Measurements from ENCODE around the gene DUSP6. TPM values are rescaled to one million over a fixed set of nuclear protein-coding genes. Genes with fewer than 3 reads are reported as not detected.

The DUSP6 gene
- polyA plus RNA-seq, 4 donors, result 10.3 to 81.0 (median 24.1) TPM

- H3K27ac ChIP-seq (ENCODE audit: low read depth in 1 of 3, low read length in 2 of 3), result peak overlapping the region in 2 of 3 donors; percentile 43 to 77
- no peak for FAIRE-seq
- H3K4me3 ChIP-seq (ENCODE audit: low read depth in 1 of 3, low read length in 3 of 3), result no peak overlapping the region
- WGBS, 3 donors, result 84 to 96% (median 92%) methylated on average over 3 of the region's 3 CpGs
- H3K27me3 ChIP-seq (ENCODE audit: control insufficient read depth in 3 of 3, insufficient read depth in 3 of 3, low read length in 3 of 3), result peaks cover 0 to 6% (median 0%) of the 10 kb centered on the region in 3 donors
- no peak for DNase-seq
- H3K9me3 ChIP-seq (ENCODE audit: control insufficient read depth in 2 of 2, insufficient read depth in 1 of 2, low read depth in 1 of 2, low read length in 1 of 2), result no peaks in the 10 kb centered on the region
- peaks cover 0 to 14% (median 0%) of the 10 kb centered on the region in 3 donors for H3K36me3 ChIP-seq (ENCODE audit: control insufficient read depth in 3 of 3, insufficient read depth in 2 of 3, low read depth in 1 of 3, low read length in 3 of 3)
- H3K4me1 ChIP-seq (ENCODE audit: control insufficient read depth in 3 of 3, insufficient read depth in 2 of 3, low read depth in 1 of 3, low read length in 2 of 3), result peaks cover 14 to 31% (median 26%) of the 10 kb centered on the region in 3 donors
Observed at GRCh38 chr12:89347325-89347829, 4.9 kb downstream of the DUSP6 start.

- no peaks in the 10 kb centered on the region for H3K9me3 ChIP-seq (ENCODE audit: control insufficient read depth in 2 of 2, insufficient read depth in 1 of 2, low read depth in 1 of 2, low read length in 1 of 2)
- peaks cover 0 to 14% (median 0%) of the 10 kb centered on the region in 3 donors for H3K36me3 ChIP-seq (ENCODE audit: control insufficient read depth in 3 of 3, insufficient read depth in 2 of 3, low read depth in 1 of 3, low read length in 3 of 3)
- no peak overlapping the region for H3K4me3 ChIP-seq (ENCODE audit: low read depth in 1 of 3, low read length in 3 of 3)
- peaks cover 0 to 6% (median 0%) of the 10 kb centered on the region in 3 donors for H3K27me3 ChIP-seq (ENCODE audit: control insufficient read depth in 3 of 3, insufficient read depth in 3 of 3, low read length in 3 of 3)
- DNase-seq (peak in 1 of 2 donors; percentile 32), FAIRE-seq (no peak)
- 32 to 64% (median 49%) methylated on average over 8 of the region's 8 CpGs for WGBS, 3 donors
- peaks cover 14 to 31% (median 26%) of the 10 kb centered on the region in 3 donors for H3K4me1 ChIP-seq (ENCODE audit: control insufficient read depth in 3 of 3, insufficient read depth in 2 of 3, low read depth in 1 of 3, low read length in 2 of 3)
- peak overlapping the region in 2 of 3 donors; percentile 43 to 86 for H3K27ac ChIP-seq (ENCODE audit: low read depth in 1 of 3, low read length in 2 of 3)
Observed at GRCh38 chr12:89346741-89347324, 5.5 kb downstream of the DUSP6 start.

- no peaks in the 10 kb centered on the region for H3K9me3 ChIP-seq (ENCODE audit: control insufficient read depth in 2 of 2, insufficient read depth in 1 of 2, low read depth in 1 of 2, low read length in 1 of 2)
- DNase-seq (peak; percentile 74 to 84), FAIRE-seq (no peak)
- H3K4me1 ChIP-seq (ENCODE audit: control insufficient read depth in 3 of 3, insufficient read depth in 2 of 3, low read depth in 1 of 3, low read length in 2 of 3), result peaks cover 14 to 31% (median 26%) of the 10 kb centered on the region in 3 donors
- peaks cover 0 to 14% (median 0%) of the 10 kb centered on the region in 3 donors for H3K36me3 ChIP-seq (ENCODE audit: control insufficient read depth in 3 of 3, insufficient read depth in 2 of 3, low read depth in 1 of 3, low read length in 3 of 3)
- H3K27ac ChIP-seq (ENCODE audit: low read depth in 1 of 3, low read length in 2 of 3), result peak overlapping the region in 2 of 3 donors; percentile 43 to 86
- peaks cover 0 to 6% (median 0%) of the 10 kb centered on the region in 3 donors for H3K27me3 ChIP-seq (ENCODE audit: control insufficient read depth in 3 of 3, insufficient read depth in 3 of 3, low read length in 3 of 3)
- 45 to 65% (median 52%) methylated on average over 10 of the region's 10 CpGs for WGBS, 3 donors
- H3K4me3 ChIP-seq (ENCODE audit: low read depth in 1 of 3, low read length in 3 of 3), result no peak overlapping the region
Observed at GRCh38 chr12:89345830-89346740, 6.2 kb downstream of the DUSP6 start.

GRCh38 chr12:89345376-89345775 lies 6.9 kb downstream of the DUSP6 start:
- DNase-seq (no peak), FAIRE-seq (no peak)
- H3K4me1 ChIP-seq (ENCODE audit: control insufficient read depth in 3 of 3, insufficient read depth in 2 of 3, low read depth in 1 of 3, low read length in 2 of 3), result peaks cover 14 to 31% (median 26%) of the 10 kb centered on the region in 3 donors
- H3K4me3 ChIP-seq (ENCODE audit: low read depth in 1 of 3, low read length in 3 of 3), result no peak overlapping the region
- H3K36me3 ChIP-seq (ENCODE audit: control insufficient read depth in 3 of 3, insufficient read depth in 2 of 3, low read depth in 1 of 3, low read length in 3 of 3), result peaks cover 0 to 11% (median 0%) of the 10 kb centered on the region in 3 donors
- WGBS, 3 donors, result 80 to 87% (median 83%) methylated on average over 3 of the region's 3 CpGs
- H3K27me3 ChIP-seq (ENCODE audit: control insufficient read depth in 3 of 3, insufficient read depth in 3 of 3, low read length in 3 of 3), result no peaks in the 10 kb centered on the region
- H3K27ac ChIP-seq (ENCODE audit: low read depth in 1 of 3, low read length in 2 of 3), result peak overlapping the region in 2 of 3 donors; percentile 43 to 86
- no peaks in the 10 kb centered on the region for H3K9me3 ChIP-seq (ENCODE audit: control insufficient read depth in 2 of 2, insufficient read depth in 1 of 2, low read depth in 1 of 2, low read length in 1 of 2)

- peak; percentile 33 to 37 for DNase-seq
- FAIRE-seq, result no peak
- no peak overlapping the region for H3K27ac ChIP-seq (ENCODE audit: low read depth in 1 of 3, low read length in 2 of 3)
- H3K27me3 ChIP-seq (ENCODE audit: control insufficient read depth in 3 of 3, insufficient read depth in 3 of 3, low read length in 3 of 3), result no peaks in the 10 kb centered on the region
- H3K4me1 ChIP-seq (ENCODE audit: control insufficient read depth in 3 of 3, insufficient read depth in 2 of 3, low read depth in 1 of 3, low read length in 2 of 3), result peaks cover 14 to 31% (median 26%) of the 10 kb centered on the region in 3 donors
- no peak overlapping the region for H3K4me3 ChIP-seq (ENCODE audit: low read depth in 1 of 3, low read length in 3 of 3)
- peaks cover 0 to 9% (median 0%) of the 10 kb centered on the region in 3 donors for H3K36me3 ChIP-seq (ENCODE audit: control insufficient read depth in 3 of 3, insufficient read depth in 2 of 3, low read depth in 1 of 3, low read length in 3 of 3)
- no peaks in the 10 kb centered on the region for H3K9me3 ChIP-seq (ENCODE audit: control insufficient read depth in 2 of 2, insufficient read depth in 1 of 2, low read depth in 1 of 2, low read length in 1 of 2)
- 65 to 74% (median 68%) methylated on average over 3 of the region's 3 CpGs for WGBS, 3 donors
Observed at GRCh38 chr12:89344862-89345202, 7.5 kb downstream of the DUSP6 start.

GRCh38 chr12:89344043-89344861 lies 8.0 kb downstream of the DUSP6 start:
- Histone ChIP-seq H3K27ac (ENCODE audit: low read depth in 1 of 3, low read length in 2 of 3) (peak overlapping the region in 1 of 3 donors; percentile 8), H3K4me1 (ENCODE audit: control insufficient read depth in 3 of 3, insufficient read depth in 2 of 3, low read depth in 1 of 3, low read length in 2 of 3) (peaks cover 13 to 31% (median 26%) of the 10 kb centered on the region in 3 donors), H3K36me3 (ENCODE audit: control insufficient read depth in 3 of 3, insufficient read depth in 2 of 3, low read depth in 1 of 3, low read length in 3 of 3) (peaks cover 0 to 6% (median 0%) of the 10 kb centered on the region in 3 donors), H3K4me3 (ENCODE audit: low read depth in 1 of 3, low read length in 3 of 3) (no peak overlapping the region), H3K27me3 (ENCODE audit: control insufficient read depth in 3 of 3, insufficient read depth in 3 of 3, low read length in 3 of 3) (no peaks in the 10 kb centered on the region), H3K9me3 (ENCODE audit: control insufficient read depth in 2 of 2, insufficient read depth in 1 of 2, low read depth in 1 of 2, low read length in 1 of 2) (no peaks in the 10 kb centered on the region)
- no peak for FAIRE-seq
- WGBS, 3 donors, result 67 to 73% (median 68%) methylated on average over 10 of the region's 10 CpGs
- DNase-seq, result no peak

- DNase-seq, result no peak
- H3K27me3 ChIP-seq (ENCODE audit: control insufficient read depth in 3 of 3, insufficient read depth in 3 of 3, low read length in 3 of 3), result no peaks in the 10 kb centered on the region
- no peak overlapping the region for H3K27ac ChIP-seq (ENCODE audit: low read depth in 1 of 3, low read length in 2 of 3)
- H3K4me1 ChIP-seq (ENCODE audit: control insufficient read depth in 3 of 3, insufficient read depth in 2 of 3, low read depth in 1 of 3, low read length in 2 of 3), result peaks cover 12 to 31% (median 20%) of the 10 kb centered on the region in 3 donors
- no peaks in the 10 kb centered on the region for H3K36me3 ChIP-seq (ENCODE audit: control insufficient read depth in 3 of 3, insufficient read depth in 2 of 3, low read depth in 1 of 3, low read length in 3 of 3)
- no peak overlapping the region for H3K4me3 ChIP-seq (ENCODE audit: low read depth in 1 of 3, low read length in 3 of 3)
- WGBS, 3 donors, result 72 to 84% (median 78%) methylated on average over 3 of the region's 3 CpGs
- H3K9me3 ChIP-seq (ENCODE audit: control insufficient read depth in 2 of 2, insufficient read depth in 1 of 2, low read depth in 1 of 2, low read length in 1 of 2), result no peaks in the 10 kb centered on the region
- FAIRE-seq, result no peak
Observed at GRCh38 chr12:89343127-89343526, 9.2 kb downstream of the DUSP6 start.

GRCh38 chr12:89340861-89341260 lies 11.4 kb downstream of the DUSP6 start:
- Histone ChIP-seq H3K4me3 (ENCODE audit: low read depth in 1 of 3, low read length in 3 of 3) (no peak overlapping the region), H3K27ac (ENCODE audit: low read depth in 1 of 3, low read length in 2 of 3) (no peak overlapping the region), H3K9me3 (ENCODE audit: control insufficient read depth in 2 of 2, insufficient read depth in 1 of 2, low read depth in 1 of 2, low read length in 1 of 2) (no peaks in the 10 kb centered on the region), H3K36me3 (ENCODE audit: control insufficient read depth in 3 of 3, insufficient read depth in 2 of 3, low read depth in 1 of 3, low read length in 3 of 3) (no peaks in the 10 kb centered on the region), H3K4me1 (ENCODE audit: control insufficient read depth in 3 of 3, insufficient read depth in 2 of 3, low read depth in 1 of 3, low read length in 2 of 3) (peaks cover 5 to 14% (median 5%) of the 10 kb centered on the region in 3 donors), H3K27me3 (ENCODE audit: control insufficient read depth in 3 of 3, insufficient read depth in 3 of 3, low read length in 3 of 3) (no peaks in the 10 kb centered on the region)
- DNase-seq (no peak), FAIRE-seq (no peak)
- WGBS, 3 donors, result 82 to 93% (median 87%) methylated on average over 1 of the region's 1 CpG
